ENCODE data around the gene MPP2.

- TF ChIP-seq RXRA (IDR thresholded peaks at IDR 0.05) (no peak), RAD21 (IDR thresholded peaks at IDR 0.05) (no peak), HNF4A (conservative IDR thresholded peaks at IDR 0.05) (no peak), CTCF (IDR thresholded peaks at IDR 0.05; ENCODE audit: low read depth, low read length, missing input control) (no peak), MAX (IDR thresholded peaks at IDR 0.05) (no peak), EGR1 (IDR thresholded peaks at IDR 0.05; ENCODE audit: low read depth in 2 of 2) (no peak), TAF1 (conservative IDR thresholded peaks at IDR 0.05) (no peak), JUND (IDR thresholded peaks at IDR 0.05) (no peak), REST (IDR thresholded peaks at IDR 0.05) (no peak), ATF3 (IDR thresholded peaks at IDR 0.05) (no peak), YY1 (IDR thresholded peaks at IDR 0.05) (no peak), GABPA (IDR thresholded peaks at IDR 0.05 in 1 of 2, conservative IDR thresholded peaks at IDR 0.05 in 1 of 2) (no peak), FOXA1 (IDR thresholded peaks at IDR 0.05) (no peak)
Measured at GRCh38 chr17:43875476-43876147, 31.7 kb downstream of the MPP2 start.

Data from liver (tissue), 3 donors.